Measurements from ENCODE around the gene NLGN1.
"Not testable (repeated sequence)": the region's sequence is repeated elsewhere in the genome, so short reads cannot be mapped to it uniquely, and the experiment has no call there.

The NLGN1 gene

GRCh38 chr3:174202116-174202515, 804.6 kb downstream of the NLGN1 start:
- TF ChIP-seq CTCF (IDR thresholded peaks at IDR 0.05; ENCODE audit: unreplicated experiment in 3 of 3), result no peak
- no peak overlapping the region for H3K27ac Mint-ChIP-seq
- no peaks in the 10 kb centered on the region for H3K36me3 Mint-ChIP-seq (ENCODE audit: low read depth)
- no peak overlapping the region for H3K4me3 Mint-ChIP-seq
- no peaks in the 10 kb centered on the region for H3K27me3 Mint-ChIP-seq (ENCODE audit: low read depth)
- H3K4me1 Mint-ChIP-seq, result peaks cover 6% of the 10 kb centered on the region
- no peaks in the 10 kb centered on the region for H3K9me3 Mint-ChIP-seq

- Mint-ChIP-seq H3K27ac (no peak overlapping the region), H3K27me3 (ENCODE audit: low read depth) (no peaks in the 10 kb centered on the region), H3K36me3 (ENCODE audit: low read depth) (no peaks in the 10 kb centered on the region), H3K4me3 (no peak overlapping the region), H3K4me1 (peaks cover 7% of the 10 kb centered on the region), H3K9me3 (no peaks in the 10 kb centered on the region)
- no peak for TF ChIP-seq CTCF (IDR thresholded peaks at IDR 0.05; ENCODE audit: unreplicated experiment in 3 of 3)
Measured at GRCh38 chr3:174202561-174202960, 805.0 kb downstream of the NLGN1 start.

GRCh38 chr3:174204765-174205164, 807.2 kb downstream of the NLGN1 start:
- peaks cover 17% of the 10 kb centered on the region for H3K4me1 Mint-ChIP-seq
- no peaks in the 10 kb centered on the region for H3K36me3 Mint-ChIP-seq (ENCODE audit: low read depth)
- no peak overlapping the region for H3K27ac Mint-ChIP-seq
- TF ChIP-seq CTCF (IDR thresholded peaks at IDR 0.05; ENCODE audit: unreplicated experiment in 3 of 3), result no peak
- H3K9me3 Mint-ChIP-seq, result no peaks in the 10 kb centered on the region
- no peaks in the 10 kb centered on the region for H3K27me3 Mint-ChIP-seq (ENCODE audit: low read depth)
- no peak overlapping the region for H3K4me3 Mint-ChIP-seq

GRCh38 chr3:174206607-174207192, 809.2 kb downstream of the NLGN1 start:
- Mint-ChIP-seq H3K9me3 (no peaks in the 10 kb centered on the region), H3K36me3 (ENCODE audit: low read depth) (no peaks in the 10 kb centered on the region), H3K4me1 (peaks cover 17% of the 10 kb centered on the region), H3K27me3 (ENCODE audit: low read depth) (no peaks in the 10 kb centered on the region), H3K27ac (no peak overlapping the region), H3K4me3 (no peak overlapping the region)
- TF ChIP-seq CTCF (IDR thresholded peaks at IDR 0.05; ENCODE audit: unreplicated experiment in 3 of 3), result no peak

GRCh38 chr3:174208161-174208560, 810.6 kb downstream of the NLGN1 start:
- Mint-ChIP-seq H3K4me1 (peaks cover 17% of the 10 kb centered on the region), H3K4me3 (no peak overlapping the region), H3K27ac (peak overlapping the region in 1 of 3 experiments; percentile 25), H3K27me3 (ENCODE audit: low read depth) (no peaks in the 10 kb centered on the region), H3K9me3 (peaks cover 2% of the 10 kb centered on the region), H3K36me3 (ENCODE audit: low read depth) (no peaks in the 10 kb centered on the region)
- no peak for TF ChIP-seq CTCF (IDR thresholded peaks at IDR 0.05; ENCODE audit: unreplicated experiment in 3 of 3)

GRCh38 chr3:174211896-174212295, 814.4 kb downstream of the NLGN1 start:
- peaks cover 15% of the 10 kb centered on the region for H3K4me1 Mint-ChIP-seq
- not testable (repeated sequence) for H3K4me3 Mint-ChIP-seq; H3K36me3 Mint-ChIP-seq (ENCODE audit: low read depth); H3K27ac Mint-ChIP-seq; H3K9me3 Mint-ChIP-seq; H3K27me3 Mint-ChIP-seq (ENCODE audit: low read depth)
